ENCODE results near the gene TRIM24.

The TRIM24 gene

GRCh38 chr7:138546829-138547228 lies 86.8 kb downstream of the TRIM24 start:
- no peaks in the 10 kb centered on the region for H3K27me3 ChIP-seq
- H3K36me3 ChIP-seq = peaks cover 68% of the 10 kb centered on the region
- TF ChIP-seq, protein P1, sequence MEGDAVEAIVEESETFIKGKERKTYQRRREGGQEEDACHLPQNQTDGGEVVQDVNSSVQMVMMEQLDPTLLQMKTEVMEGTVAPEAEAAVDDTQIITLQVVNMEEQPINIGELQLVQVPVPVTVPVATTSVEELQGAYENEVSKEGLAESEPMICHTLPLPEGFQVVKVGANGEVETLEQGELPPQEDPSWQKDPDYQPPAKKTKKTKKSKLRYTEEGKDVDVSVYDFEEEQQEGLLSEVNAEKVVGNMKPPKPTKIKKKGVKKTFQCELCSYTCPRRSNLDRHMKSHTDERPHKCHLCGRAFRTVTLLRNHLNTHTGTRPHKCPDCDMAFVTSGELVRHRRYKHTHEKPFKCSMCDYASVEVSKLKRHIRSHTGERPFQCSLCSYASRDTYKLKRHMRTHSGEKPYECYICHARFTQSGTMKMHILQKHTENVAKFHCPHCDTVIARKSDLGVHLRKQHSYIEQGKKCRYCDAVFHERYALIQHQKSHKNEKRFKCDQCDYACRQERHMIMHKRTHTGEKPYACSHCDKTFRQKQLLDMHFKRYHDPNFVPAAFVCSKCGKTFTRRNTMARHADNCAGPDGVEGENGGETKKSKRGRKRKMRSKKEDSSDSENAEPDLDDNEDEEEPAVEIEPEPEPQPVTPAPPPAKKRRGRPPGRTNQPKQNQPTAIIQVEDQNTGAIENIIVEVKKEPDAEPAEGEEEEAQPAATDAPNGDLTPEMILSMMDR (IDR thresholded peaks at IDR 0.05; ENCODE audit: low read depth, low read length) = no peak
- H3K9me3 ChIP-seq = no peaks in the 10 kb centered on the region
- H3K4me1 ChIP-seq = no peaks in the 10 kb centered on the region
- no peak overlapping the region for H3K4me3 ChIP-seq (ENCODE audit: low read depth, low read length)
- no peak for DNase-seq

DNA sequence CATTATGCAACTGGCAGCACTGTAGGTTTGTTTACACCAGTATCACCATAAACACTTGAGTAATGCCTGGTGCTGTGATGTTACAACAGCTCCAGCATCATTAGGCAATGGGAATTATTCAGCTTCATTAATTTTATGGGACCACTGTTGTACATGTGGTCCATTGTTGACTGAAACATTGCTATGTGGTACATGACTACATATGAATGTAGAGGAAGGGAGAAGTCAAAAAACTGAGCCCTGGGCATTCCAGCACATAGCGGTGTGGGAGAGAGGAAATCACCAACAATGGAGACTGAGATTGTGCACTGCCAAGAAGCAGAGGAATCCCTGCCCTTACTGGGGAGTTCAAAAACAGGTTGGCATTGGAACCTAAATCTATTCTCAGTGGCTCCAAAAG lies 89.0 kb downstream of the TRIM24 start:
- TF ChIP-seq, protein P1 (IDR thresholded peaks at IDR 0.05; ENCODE audit: low read depth, low read length) = no peak

DNA sequence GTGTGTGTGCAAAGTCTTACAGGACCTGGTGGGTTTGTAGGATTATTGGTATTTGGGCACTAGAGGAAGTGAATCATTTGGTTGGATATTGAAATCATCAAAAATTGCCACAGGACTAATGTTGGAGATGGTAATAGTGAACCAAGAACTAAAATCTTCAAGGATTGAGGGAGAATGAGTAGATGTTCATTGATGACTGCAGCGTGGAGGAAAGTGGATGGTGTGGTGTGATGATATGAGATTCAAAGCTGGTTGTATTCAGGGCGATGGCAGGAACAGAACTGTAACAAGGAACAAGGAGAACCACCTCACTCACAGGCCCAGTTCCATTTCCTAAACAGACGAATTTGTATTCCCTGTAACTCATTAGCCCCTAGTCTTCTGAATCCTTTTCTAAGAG lies 90.3 kb downstream of the TRIM24 start:
- no peak overlapping the region for H3K4me3 ChIP-seq (ENCODE audit: low read depth, low read length)
- no peaks in the 10 kb centered on the region for H3K9me3 ChIP-seq
- TF ChIP-seq, protein P1 (IDR thresholded peaks at IDR 0.05; ENCODE audit: low read depth, low read length) = no peak
- H3K4me1 ChIP-seq = no peaks in the 10 kb centered on the region
- no peak for DNase-seq
- H3K27me3 ChIP-seq = no peaks in the 10 kb centered on the region
- H3K36me3 ChIP-seq = peaks cover 73% of the 10 kb centered on the region

More for the DNA sequence above, 89.0 kb downstream of the TRIM24 start:
- Histone ChIP-seq H3K27me3 (no peaks in the 10 kb centered on the region), H3K4me1 (no peaks in the 10 kb centered on the region), H3K36me3 (peaks cover 74% of the 10 kb centered on the region), H3K4me3 (ENCODE audit: low read depth, low read length) (no peak overlapping the region), H3K9me3 (no peaks in the 10 kb centered on the region)
- DNase-seq = no peak

- Histone ChIP-seq H3K36me3 (peaks cover 74% of the 10 kb centered on the region), H3K9me3 (no peaks in the 10 kb centered on the region), H3K27me3 (no peaks in the 10 kb centered on the region), H3K4me1 (no peaks in the 10 kb centered on the region), H3K4me3 (ENCODE audit: low read depth, low read length) (no peak overlapping the region)
- TF ChIP-seq, protein P1 (IDR thresholded peaks at IDR 0.05; ENCODE audit: low read depth, low read length) = no peak
- no peak for DNase-seq
These were observed 91.0 kb downstream of the TRIM24 start for GRCh38 chr7:138551102-138551501.

- H3K4me1 ChIP-seq = no peaks in the 10 kb centered on the region
- no peak overlapping the region for H3K4me3 ChIP-seq (ENCODE audit: low read depth, low read length)
- H3K9me3 ChIP-seq = no peaks in the 10 kb centered on the region
- no peak for DNase-seq
- no peaks in the 10 kb centered on the region for H3K27me3 ChIP-seq
- TF ChIP-seq, protein P1 (IDR thresholded peaks at IDR 0.05; ENCODE audit: low read depth, low read length) = no peak
- H3K36me3 ChIP-seq = peaks cover 86% of the 10 kb centered on the region
These were observed 93.7 kb downstream of the TRIM24 start for GRCh38 chr7:138553805-138554204.

GRCh38 chr7:138554674-138555073 lies 94.6 kb downstream of the TRIM24 start:
- Histone ChIP-seq H3K4me1 (no peaks in the 10 kb centered on the region), H3K27me3 (no peaks in the 10 kb centered on the region), H3K9me3 (no peaks in the 10 kb centered on the region), H3K36me3 (peaks cover 95% of the 10 kb centered on the region), H3K4me3 (ENCODE audit: low read depth, low read length) (no peak overlapping the region)
- TF ChIP-seq, protein P1 (IDR thresholded peaks at IDR 0.05; ENCODE audit: low read depth, low read length) = no peak
- DNase-seq = no peak

All from BE2C (cell line).